Stimulated activated naive CD8-positive, alpha-beta T cell treated with anti-CD3 and anti-CD28 coated beads, Interleukin-15, Interleukin-2, amounts not matched to agents 100 U/mL and 50 U/mL, for 24 hours (primary cell): ENCODE data around the gene CYB5R4.
"Not testable (repeated sequence)": the region's sequence is repeated elsewhere in the genome, so short reads cannot be mapped to it uniquely, and the experiment has no call there.

Experiments used
- ATAC-seq: fragments of 150-1000 bp; cut with Tn5 transposase; one replicate; pipeline ENCODE4 v1.10.0; 2021
- DNase-seq: peaks from one replicate; pipeline ENCODE4 v3.0.0; 2021

The CYB5R4 gene

DNA sequence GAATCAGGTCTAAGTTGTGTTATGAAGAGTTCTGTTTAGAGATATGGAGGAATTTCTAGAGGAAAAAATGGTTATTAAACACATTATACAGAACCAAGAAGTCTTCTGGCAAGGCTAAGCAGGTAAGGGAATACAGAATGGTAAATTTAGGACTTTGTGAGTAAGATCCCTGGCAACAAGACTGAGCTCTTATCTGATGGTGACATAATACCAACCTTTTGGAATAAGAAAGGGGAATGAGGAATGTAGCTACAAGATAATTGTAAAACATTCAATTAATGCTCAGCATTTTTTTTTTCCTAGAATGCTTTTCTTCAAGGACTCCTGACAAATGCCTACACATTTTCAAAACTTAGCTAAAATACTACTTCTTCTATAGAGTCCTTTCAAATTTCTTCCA is 51.8 kb downstream of the CYB5R4 start:
- DNase-seq = no peak
- ATAC-seq = no peak

DNA sequence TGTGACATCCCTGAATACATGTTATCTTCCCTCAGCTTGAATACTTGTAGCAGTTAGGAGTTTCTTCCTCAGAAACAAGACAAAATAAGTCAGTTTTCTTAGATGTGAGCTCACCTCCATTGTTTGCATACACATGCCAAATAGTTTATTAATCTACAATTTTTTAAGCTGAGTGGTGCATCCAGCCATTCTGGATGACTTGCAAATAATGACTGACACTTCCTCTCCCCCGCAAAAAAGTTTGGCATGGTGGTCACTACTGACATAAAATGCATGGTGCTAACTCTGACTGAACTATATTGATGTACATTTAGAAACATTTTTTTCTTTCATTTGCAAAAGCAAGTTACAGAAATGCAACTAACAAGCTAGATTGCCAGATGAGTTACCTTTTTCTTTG is 55.5 kb downstream of the CYB5R4 start:
- ATAC-seq (no peak), DNase-seq (no peak)

DNA sequence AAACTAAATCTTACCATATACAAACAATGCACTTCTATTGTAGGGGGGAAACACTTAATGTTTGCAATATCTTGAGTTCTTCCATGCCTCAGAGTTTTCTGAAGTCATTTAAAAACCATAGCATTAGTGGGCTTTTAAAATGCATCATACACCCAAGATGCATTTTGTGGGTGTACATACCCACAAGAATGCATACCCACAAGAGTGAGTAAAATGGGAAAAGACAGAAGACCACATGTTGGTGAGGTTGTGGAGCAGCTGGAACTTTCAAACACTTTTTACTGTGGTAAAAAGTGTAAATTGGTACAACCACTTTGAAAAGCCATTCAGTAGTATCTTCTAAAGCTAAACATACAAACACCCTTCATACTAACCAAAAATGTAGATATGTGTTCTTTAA is 57.5 kb downstream of the CYB5R4 start:
- no peak for ATAC-seq
- DNase-seq = no peak

DNA sequence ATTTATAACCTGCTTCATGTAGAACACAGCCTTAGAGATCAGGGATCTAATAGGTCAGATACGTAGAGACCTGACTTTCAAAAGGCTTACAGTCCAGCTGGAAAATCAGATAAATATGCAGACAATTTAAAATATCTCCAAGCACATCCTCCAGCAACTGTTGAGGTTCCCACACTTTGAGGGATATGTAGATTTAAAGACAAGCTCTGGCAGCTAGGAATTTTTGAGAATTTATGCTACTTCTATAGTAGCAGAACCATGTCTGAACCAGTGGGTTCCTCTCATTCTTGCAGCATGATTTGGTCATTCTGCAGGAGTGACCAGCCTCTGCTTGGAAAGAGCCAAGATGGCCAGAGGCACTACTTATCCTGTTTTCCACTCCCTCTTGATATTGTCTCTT is 60.5 kb downstream of the CYB5R4 start:
- no peak for ATAC-seq
- DNase-seq = no peak

DNA sequence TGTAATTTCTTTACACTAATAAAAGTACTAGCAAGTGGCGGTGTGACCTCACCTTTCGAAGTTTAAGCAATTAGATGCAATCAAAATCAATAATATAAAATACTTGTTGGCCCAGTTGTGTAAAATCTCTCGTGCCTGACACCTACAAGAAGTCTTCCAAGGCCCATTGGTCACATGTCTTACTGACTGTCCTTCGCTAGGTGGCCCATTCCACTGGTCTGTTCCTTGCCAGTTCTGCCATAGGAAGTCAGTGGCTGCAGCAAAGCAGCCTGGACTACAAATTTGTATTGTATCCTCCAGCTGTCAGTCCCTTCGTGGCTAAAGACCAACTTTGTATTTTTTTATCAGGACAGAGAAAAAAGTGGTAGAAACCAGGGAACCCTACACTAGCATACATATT is 61.8 kb downstream of the CYB5R4 start:
- ATAC-seq = no peak
- no peak for DNase-seq

DNA sequence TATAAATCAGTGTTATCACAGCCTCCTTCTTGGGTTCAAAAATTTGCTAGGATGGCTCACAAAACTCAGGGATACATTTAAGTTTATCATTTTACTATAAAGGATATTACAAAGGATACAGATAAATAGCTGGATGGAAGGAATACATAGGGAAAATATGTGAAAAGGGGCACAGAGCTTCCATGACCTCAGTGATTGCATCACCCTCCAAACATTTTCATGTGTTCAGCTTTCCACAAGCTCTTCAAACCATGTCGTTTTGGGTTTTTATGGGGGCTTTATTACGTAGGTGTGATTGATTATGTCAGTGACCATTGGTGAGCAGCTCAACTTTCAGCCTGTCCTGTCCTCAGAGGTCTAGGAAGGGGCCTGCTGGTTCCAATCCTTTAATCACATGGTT is 68.0 kb downstream of the CYB5R4 start:
- ATAC-seq (no peak), DNase-seq (no peak)

DNA sequence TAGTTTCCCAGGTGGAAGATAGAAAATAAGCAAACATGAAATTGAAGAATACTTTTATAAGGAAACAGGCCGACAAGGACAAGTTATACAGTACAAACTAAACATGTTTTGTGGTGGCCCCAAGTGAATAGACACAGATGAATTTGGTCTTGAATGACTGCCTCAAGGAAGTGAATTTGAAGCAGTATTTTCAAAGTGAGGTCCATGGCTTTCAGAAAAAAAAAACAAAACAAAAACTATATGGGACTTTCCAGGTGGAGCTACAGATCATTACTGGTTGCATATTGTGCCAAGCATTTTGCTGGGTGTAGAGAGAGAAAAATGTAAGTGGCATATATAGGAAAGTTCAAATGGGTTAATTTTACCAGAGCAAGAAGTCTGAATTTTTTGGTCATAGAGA is 68.8 kb downstream of the CYB5R4 start:
- no peak for DNase-seq
- ATAC-seq = no peak

DNA sequence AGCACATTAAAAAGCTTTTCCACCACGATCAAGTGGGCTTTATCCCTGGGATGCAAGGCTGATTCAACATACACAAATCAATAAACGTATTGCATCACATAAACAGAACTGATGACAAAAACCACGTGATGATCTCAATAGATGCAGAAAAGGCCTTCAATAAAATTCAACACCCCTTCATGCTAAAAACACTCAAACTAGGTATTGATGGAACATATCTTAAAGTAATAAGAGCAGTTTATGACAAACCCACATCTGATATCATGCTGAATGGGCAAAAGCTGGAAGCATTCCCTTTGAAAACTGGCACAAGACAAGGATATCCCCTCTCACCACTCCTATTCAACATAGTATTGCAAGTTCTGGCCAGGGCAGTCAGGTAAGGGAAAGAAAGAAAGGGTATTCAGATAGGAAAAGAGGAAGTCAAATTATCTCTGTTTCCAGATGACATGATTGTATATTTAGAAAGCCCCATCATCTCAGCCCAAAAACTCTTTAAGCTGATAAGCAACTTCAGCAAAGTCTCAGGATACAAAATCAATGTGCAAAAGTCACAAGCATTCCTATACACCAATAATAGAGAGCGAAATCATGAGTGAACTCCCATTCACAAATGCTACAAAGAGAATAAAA is 86.8 kb downstream of the CYB5R4 start:
- DNase-seq, ATAC-seq: not testable (repeated sequence)

DNA sequence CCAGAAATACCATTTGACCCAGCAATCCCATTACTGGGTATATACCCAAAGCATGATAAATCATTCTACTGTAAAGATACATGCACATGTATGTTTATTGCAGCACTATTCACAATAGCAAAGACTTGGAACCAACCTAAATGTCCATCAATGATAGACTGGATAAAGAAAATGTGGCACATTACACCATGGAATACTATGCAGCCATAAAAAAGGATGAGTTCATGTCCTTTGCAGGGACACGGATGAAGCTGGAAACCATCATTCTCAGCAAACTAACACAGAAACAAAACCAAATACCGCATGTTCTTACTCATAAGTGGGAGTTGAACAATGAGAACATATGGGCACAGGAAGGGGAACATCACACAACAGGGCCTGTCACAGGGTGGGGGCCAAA is 88.5 kb downstream of the CYB5R4 start:
- not testable (repeated sequence) for ATAC-seq, DNase-seq

DNA sequence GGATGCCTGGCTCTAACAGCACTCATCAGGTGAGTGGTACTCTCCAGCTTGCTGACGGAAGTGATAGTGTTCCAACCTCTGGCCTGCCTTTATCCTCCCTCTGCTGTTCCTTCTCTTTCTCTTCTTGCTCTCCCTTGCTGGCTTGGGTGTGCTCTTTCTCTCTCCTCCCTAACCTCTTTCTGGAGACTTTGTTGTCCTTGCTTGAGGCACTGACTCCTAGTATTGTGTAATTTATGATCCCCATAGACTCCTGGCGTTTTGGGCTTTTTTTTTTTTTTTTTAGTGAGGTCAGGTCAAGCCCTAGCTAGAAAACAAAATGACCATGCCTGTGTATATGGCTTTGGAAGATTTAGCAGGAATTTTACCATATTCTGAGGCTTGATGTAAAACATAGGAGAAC is 89.4 kb downstream of the CYB5R4 start:
- no peak for ATAC-seq
- no peak for DNase-seq

DNA sequence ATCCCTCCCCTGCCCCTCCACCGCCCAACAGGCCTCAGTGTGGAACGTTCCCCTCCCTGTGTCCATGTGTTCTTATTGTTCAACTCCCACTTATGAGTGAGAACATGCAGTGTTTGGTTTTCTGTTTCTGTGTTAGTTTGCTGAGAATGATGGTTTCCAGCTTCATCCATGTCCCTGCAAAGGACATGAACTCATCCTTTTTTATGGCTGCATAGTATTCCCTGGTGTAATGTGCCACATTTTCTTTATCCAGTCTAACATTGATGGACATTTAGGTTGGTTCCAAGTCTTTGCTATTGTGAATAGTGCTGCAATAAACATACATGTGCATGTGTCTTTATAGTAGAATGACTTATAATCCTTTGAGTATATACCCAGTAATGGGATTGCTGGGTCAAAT is 91.9 kb downstream of the CYB5R4 start:
- not testable (repeated sequence) for DNase-seq, ATAC-seq

DNA sequence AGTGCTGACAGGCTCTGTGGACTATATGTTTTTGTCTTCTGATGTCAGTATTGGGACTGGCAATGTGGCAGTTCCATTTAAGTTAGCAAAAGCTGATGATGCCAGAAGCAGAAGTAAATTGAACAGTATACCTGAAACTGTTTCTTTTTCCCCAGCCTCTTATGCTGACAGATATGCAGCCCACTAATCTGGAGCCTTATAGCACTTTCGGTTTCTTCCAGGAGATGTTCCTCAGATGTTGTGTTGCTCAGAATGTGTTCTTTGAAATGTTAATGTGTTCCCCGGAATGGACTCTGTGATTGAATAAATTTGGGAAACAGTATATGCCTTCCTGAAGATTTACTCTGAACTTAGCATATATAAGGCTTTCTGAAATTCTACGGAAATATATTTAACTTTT is 93.3 kb downstream of the CYB5R4 start:
- DNase-seq (no peak), ATAC-seq (no peak)

DNA sequence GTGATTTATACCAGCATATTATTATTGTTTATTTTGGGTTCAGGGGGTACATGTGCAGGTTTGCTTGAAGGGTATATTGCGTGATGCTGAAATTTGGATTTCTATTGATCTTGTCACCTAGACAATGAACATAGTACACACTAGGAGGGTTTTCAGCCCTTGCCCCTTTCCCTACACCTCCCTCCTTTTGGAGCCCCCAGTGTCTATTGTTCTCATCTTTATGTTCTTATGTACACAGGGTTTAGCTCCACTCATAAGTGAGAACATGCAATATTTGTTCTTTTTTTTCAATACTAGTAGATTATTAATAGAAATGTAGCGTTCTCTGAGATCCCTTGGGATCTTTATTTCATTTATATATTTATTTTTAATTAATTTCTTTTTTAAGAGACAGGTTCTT is 94.9 kb downstream of the CYB5R4 start:
- DNase-seq (no peak), ATAC-seq (no peak)

DNA sequence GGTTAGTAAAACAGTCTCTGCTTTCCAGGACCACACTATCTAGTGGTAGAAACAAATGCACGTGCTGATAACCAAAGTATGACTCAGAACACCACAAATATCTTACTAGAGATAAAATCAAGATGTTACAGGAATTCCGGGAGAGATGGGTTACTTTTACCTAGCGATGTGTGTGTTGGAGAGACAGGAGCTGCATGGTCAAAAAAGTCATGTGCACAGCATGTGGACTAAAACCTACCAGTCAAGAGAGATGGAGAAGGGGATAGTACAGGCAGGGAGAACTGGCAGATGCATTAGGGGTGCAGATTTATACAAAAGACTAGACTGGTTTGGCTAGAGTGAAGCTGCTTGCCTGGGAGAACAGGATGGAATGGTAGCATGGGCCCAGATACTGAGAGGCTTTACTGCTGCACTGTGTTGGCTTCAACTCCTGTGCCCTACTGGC is 98.8 kb downstream of the CYB5R4 start:
- no peak for ATAC-seq
- DNase-seq = no peak

DNA sequence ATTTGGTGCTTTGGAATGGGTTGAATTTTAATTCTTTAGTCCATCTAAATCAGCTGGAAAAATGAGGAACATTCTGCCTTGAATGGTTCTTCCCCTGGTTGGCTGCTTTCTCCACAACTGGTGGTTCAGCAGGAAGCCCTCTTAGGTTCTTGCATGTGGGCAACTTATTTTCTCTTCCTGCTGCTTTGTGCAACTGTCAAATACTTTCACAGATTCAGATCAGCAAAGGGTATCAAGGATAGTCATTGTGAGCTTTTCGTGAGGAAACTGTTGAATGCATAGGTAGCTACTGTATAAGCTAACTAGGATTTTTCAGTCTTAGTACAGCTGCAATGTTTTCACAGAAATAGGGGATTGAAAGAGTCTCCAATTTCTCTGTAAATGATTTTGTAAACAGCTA is 101.2 kb downstream of the CYB5R4 start:
- DNase-seq (no peak), ATAC-seq (no peak)

DNA sequence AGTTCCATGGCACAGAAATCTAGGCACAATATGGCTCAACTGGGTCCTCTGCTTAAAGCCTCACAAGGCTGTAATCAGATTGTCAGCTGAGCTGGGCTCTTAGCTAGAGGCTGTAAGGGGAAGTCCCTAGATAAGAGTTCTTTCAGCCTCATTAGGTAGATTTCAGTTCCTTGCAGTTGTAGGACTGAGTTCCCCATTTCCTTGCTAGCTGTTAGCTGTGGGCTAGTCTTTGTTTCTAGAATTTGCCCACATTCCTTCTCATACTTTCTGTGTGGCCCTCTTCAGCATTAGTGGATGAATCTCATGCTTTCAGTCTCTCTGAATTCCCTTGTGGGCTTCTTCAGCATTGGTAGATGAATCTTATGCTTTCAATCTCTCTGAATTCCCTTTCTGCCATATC is 103.1 kb downstream of the CYB5R4 start:
- DNase-seq (no peak), ATAC-seq (no peak)

DNA sequence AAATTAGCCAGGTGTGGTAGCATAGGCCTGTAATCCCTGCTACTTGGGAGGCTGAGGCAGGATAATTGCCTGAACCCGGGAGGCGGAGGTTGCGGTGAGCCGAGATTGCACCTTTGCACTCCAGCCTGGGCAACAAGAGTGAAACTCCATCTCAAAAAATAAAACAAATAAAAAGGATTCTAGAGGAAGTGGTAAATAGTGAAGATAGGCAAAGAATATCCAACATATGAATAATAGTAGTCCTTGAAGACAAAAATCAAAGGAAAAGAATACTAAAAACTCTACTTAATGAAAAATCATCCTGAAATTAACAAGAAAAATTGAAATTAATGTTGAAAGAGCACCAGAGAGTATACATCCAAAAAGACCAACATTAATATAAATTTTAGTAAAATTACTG is 107.0 kb downstream of the CYB5R4 start:
- ATAC-seq = no peak
- no peak for DNase-seq

DNA sequence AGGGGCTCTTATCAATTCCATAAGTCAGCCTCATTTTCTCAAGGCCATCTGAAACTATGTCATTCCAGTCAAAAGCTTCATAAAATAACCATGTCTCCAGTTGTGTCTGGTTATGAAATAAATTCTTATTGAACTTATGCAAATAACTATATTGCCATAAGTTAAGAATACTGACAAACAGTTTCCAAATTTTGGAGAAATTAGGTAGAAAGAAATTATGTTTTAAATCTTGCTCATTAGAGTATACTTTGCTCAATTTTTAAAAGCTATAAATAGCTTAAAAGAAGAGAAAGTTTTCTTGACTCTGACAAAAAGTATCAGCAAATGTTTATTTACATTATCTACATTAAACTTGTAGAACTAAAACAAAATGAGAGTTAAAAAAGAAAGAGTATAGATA is 111.1 kb downstream of the CYB5R4 start:
- ATAC-seq (no peak), DNase-seq (no peak)

DNA sequence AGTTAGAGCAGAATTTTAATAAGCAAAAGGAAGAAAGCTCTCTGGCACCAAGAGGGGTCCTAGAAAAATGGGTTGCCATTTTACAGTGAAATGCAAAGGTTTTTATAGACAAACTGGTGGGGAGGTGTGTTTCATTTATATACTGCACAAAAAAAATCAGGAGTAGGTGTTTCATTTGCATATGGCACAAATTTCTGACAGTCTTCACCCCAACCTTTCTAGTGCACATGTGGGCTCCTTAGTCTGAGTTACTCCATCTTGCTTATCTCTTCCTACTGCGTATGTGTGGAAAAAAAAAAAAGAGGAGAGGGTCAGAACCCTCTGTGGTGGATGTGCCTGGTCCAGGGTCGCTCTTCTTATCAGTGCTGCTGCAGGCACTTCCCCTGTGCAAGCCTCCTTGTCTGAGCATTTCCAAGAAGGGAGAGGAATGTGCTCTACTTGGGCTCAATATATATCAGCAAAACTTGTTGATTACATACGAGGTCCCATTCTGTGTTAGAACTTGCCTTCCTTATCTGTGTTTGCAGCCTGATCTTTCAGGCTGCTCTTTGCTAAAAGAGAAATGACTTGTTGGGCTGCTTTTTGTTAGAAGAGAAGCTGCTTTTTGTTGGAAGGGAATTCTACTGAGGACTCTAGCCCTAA is 115.0 kb downstream of the CYB5R4 start:
- DNase-seq = no peak
- ATAC-seq = no peak

DNA sequence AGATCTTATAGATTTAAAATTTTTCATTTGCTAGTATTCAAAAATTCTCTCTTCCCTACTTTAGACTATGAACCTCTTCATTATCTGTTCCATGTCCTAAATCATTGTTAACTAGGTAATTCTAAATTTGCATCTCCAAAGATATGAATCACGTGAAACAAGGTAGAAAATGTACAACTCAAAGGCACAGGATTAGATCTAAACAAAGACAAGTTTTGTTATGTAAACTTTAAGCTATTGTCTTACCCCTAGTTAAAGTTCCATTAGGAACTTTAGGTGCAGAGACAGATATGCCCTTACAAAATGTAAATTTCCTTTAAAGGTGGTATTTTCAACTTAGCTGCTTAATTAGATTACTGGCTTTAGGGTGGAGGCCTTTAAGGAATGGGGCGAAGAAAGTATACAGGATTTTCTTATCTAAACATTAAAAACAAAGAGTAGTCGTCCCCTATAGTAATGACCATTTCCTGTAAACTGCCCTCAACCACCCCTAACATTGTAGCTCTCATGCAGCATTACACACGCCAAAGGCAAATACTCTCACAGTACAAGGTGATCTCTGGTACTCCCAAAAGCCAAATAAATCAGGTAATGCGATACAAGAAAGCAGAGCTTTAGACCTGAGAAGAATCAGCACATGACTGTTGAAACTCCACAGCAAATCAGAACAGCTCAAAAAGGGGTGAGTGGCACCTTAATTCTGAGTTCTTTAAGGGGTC is 116.7 kb downstream of the CYB5R4 start:
- DNase-seq (no peak), ATAC-seq (no peak)

DNA sequence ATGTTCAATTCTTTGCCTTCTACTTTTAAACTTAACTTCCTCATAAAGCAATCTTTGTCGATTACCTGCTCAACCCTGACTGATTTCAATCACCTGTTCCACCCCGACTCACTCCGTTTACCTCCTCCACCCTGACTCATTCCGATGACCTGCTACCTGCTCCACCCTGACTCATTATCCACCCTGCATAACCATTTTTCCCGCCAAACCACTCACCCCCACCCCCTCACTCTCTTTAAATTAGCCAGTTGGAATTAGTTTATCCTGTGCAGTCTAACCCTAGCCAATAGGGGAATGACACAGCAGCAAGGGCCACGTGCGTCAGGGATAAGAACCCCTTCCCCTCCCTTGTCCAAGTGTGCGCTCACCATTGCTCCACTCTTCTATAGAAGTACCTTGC is 117.4 kb downstream of the CYB5R4 start:
- ATAC-seq (no peak), DNase-seq (no peak)

DNA sequence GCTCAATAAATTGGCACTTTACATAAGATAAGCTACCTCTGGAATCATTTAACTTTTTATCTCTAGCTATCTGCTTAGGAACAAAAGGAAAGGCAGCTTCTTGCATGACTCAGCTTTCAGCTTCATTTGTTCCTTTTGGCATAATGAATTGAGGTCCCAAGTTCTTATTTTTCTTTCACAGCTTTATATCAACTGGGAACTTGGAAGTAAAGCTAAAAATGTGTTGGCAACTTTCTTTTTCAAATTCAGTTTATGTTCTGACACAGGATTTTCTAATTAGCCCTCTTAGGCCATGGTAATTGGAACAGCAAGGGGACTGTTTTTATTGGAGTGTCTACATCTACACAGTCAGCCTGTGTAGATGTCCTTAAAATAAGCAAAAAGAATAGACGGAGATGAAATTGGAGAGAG is 118.8 kb downstream of the CYB5R4 start:
- DNase-seq (no peak), ATAC-seq (no peak)

DNA sequence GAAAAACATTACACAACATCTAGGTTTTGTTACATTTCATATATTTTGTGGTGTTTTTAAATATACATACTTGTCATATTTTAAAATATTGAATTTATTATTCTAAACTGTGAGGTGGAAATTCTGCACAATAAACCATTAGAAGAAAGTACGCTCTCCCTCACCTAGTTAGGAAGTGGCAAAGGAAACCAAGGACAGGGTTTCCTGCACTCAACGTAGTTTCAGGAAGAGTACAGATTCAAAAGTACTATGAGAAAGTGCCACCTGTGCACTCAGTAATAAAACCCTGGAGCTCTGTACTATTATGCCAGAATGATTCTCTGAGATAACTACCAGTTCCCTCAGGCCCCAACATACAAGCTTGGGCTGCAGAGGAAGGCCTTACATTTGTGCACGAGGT is 119.5 kb downstream of the CYB5R4 start:
- ATAC-seq (no peak), DNase-seq (no peak)

DNA sequence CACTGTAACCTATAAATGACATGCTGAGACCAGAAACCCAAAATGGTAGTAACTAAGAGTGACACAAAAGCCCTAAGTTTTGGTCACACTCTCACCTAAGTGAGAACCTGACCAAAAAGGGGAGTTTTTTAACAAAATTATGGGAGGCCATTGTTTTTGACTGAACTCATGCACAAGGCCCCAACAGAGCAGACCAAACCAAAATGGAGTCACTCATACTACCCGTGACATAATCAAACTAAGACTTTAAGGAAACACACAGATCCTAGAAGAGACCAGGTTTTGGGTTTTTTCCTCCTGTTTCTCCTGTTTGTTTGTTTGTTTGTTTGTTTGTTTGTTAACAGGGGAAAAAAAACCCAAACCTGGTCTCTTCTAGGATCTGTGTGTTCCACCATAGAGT is 124.9 kb downstream of the CYB5R4 start:
- ATAC-seq (no peak), DNase-seq (no peak)
